Kidney (tissue), 14 donors: Measurements from ENCODE around the gene CEP120. TPM values are rescaled to one million over a fixed set of nuclear protein-coding genes. Genes with fewer than 3 reads are reported as not detected.

Experiments used
- DNase-seq, 5 donors: peaks; one replicate each; pipeline ENCODE4 v3.0.0-alpha.2; 2013 to 2020
- FAIRE-seq: peaks from 2 replicates; lab custom pipeline; 2012; peaks lifted over from hg19 to GRCh38; lab: Jason Lieb, UNC
- H3K27ac ChIP-seq, 2 donors: one replicate each; pipeline ENCODE4 v1.7.0; 2013; ENCODE audit warnings: low read depth in 2 of 2, low read length in 2 of 2, inconsistent platforms in 1 of 2
- H3K27me3 ChIP-seq: one replicate; pipeline ENCODE4 v1.7.1; 2013; ENCODE audit warnings: low read length, inconsistent platforms; ENCODE audit not compliant: control insufficient read depth, insufficient read depth
- H3K36me3 ChIP-seq, 3 donors: one replicate each; pipeline versions ENCODE4 v1.7.0 to v1.7.1; 2013; ENCODE audit warnings: low read length in 3 of 3, control low read depth in 1 of 3, inconsistent platforms in 1 of 3; ENCODE audit not compliant: insufficient read depth in 3 of 3, control insufficient read depth in 2 of 3
- H3K4me1 ChIP-seq, 3 donors: one replicate each; pipeline versions ENCODE4 v1.7.0 to v1.7.1; 2013; ENCODE audit warnings: low read length in 3 of 3, inconsistent platforms in 1 of 3, low read depth in 1 of 3; ENCODE audit not compliant: control insufficient read depth in 2 of 3, insufficient read depth in 2 of 3
- H3K4me3 ChIP-seq, 3 donors: one replicate each; pipeline versions ENCODE4 v1.7.0 to v1.8.1; 2013; ENCODE audit warnings: low read length in 3 of 3, control low read depth in 1 of 3, inconsistent platforms in 1 of 3
- H3K9ac ChIP-seq, 3 donors: one replicate each; pipeline versions ENCODE4 v1.7.0 to v1.7.1; 2013; ENCODE audit warnings: low read length in 3 of 3, control low read depth in 1 of 3, inconsistent platforms in 1 of 3
- H3K9me3 ChIP-seq, 3 donors: one replicate each; pipeline versions ENCODE4 v1.7.0 to v1.7.1; 2013; ENCODE audit warnings: low read length in 3 of 3, control low read depth in 1 of 3, inconsistent platforms in 1 of 3; ENCODE audit not compliant: control insufficient read depth in 2 of 3, insufficient read depth in 1 of 3
- CTCF ChIP-seq: IDR thresholded peaks from 3 replicates; pipeline ENCODE4 v1.5.1; 2012; ENCODE audit warnings: mild to moderate bottlenecking, moderate library complexity, borderline replicate concordance; ENCODE audit not compliant: insufficient read depth; ENCODE audit errors: extremely low read depth
- intact Hi-C: fragments of 100-400 bp; cut with DNase I; formaldehyde crosslinking; loops from one replicate; pipeline ENCODE4 v1.11.1; 2022
- polyA plus RNA-seq: library from polyadenylated mRNA; stranded (reverse); fragments of 350-450 nt; fragmentation: Illumina TruSeq; extraction: RNeasy Lipid Tissue Mini Kit (QIAGEN cat#74804); gene quantifications from one replicate; pipeline ENCODE4 v1.2.3, GENCODE V29; 2014; ENCODE audit warnings: low read depth, low replicate concordance; ENCODE audit not compliant: insufficient read depth
- total RNA-seq: library from RNA; stranded (reverse); fragmentation: NEBNext Ultra II Directional; extraction: Animal tissue kit (Norgen Biotek cat#: 25700); gene quantifications from one replicate; pipeline ENCODE4 v1.2.1, GENCODE V29; 2021
- donor health status: control.
- donor health status: control.
- donor health status: control.
- donor health status: control.
- donor health status: control.
- donor health status: DM: yes; HTN: yes; CAD: no.
- donor health status: Normal renal cell carcinoma (clear cell type).

CEP120 gene
- total and polyA plus RNA-seq, 2 donors from 2014 or later, result 4.6 to 22.1 TPM

- FAIRE-seq (no peak), DNase-seq (no peak)
- intact Hi-C loops, result no loop called here
- no peak overlapping the region for H3K9ac ChIP-seq
- no peak for TF ChIP-seq CTCF
- no peaks in the 10 kb centered on the region for H3K9me3 ChIP-seq
- no peaks in the 10 kb centered on the region for H3K27me3 ChIP-seq
- no peak overlapping the region for H3K27ac ChIP-seq
- H3K4me3 ChIP-seq, result no peak overlapping the region
- peaks cover 4 to 19% (median 5%) of the 10 kb centered on the region in 3 donors for H3K36me3 ChIP-seq
- H3K4me1 ChIP-seq, result no peaks in the 10 kb centered on the region
Measured at GRCh38 chr5:123391009-123391408, 32.2 kb downstream of the CEP120 start.

DNA sequence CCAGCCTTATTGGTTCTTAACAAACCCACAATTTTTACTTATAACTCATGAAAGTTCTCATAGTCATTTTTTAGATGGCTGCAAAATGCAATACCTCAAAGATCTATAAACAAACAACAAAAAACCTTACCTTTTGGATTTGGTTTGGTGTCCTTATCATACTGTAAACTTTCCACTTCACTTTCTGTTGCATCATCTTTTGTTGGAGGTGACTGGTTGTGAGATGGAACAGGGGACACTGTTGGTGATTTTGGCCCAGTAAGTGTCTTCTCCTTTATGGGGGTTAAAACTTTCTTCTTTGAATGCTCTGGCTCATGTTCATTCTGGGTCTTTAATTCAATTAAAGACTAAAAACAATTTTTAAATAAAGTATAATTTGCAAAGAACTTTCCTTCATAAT is 33.4 kb downstream of the CEP120 start:
- Histone ChIP-seq H3K9me3 (no peaks in the 10 kb centered on the region), H3K36me3 (peaks cover 4 to 19% (median 9%) of the 10 kb centered on the region in 3 donors), H3K4me1 (no peaks in the 10 kb centered on the region), H3K4me3 (no peak overlapping the region), H3K9ac (no peak overlapping the region), H3K27ac (no peak overlapping the region), H3K27me3 (no peaks in the 10 kb centered on the region)
- no peak for TF ChIP-seq CTCF
- no peak for FAIRE-seq
- intact Hi-C loops, result no loop called here
- no peak for DNase-seq

DNA sequence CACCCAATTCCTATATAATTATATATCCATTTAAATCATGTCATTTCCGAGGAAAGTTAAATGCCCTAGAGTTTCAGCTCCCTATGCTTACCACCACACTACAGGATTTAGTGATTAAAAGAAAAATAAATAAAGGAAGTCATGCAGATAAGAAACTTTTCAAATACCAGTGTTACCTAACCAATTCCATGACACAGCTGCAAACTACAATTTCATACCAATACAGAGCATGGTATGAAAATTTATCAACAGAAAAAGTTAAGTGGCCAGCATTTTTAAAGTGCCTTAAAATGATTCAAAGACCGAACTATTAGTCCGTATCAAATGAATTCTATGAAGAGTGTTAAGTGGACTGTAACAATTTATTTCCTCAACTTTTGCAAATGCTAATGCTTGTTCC is 35.9 kb downstream of the CEP120 start:
- H3K4me1 ChIP-seq, result no peaks in the 10 kb centered on the region
- peaks cover 4 to 12% (median 6%) of the 10 kb centered on the region in 3 donors for H3K36me3 ChIP-seq
- DNase-seq, result no peak
- no peak for FAIRE-seq
- H3K27ac ChIP-seq, result no peak overlapping the region
- no peak for TF ChIP-seq CTCF
- H3K9me3 ChIP-seq, result no peaks in the 10 kb centered on the region
- H3K27me3 ChIP-seq, result no peaks in the 10 kb centered on the region
- H3K9ac ChIP-seq, result no peak overlapping the region
- intact Hi-C loops, result no loop called here
- H3K4me3 ChIP-seq, result no peak overlapping the region

GRCh38 chr5:123382252-123382651 is 41.0 kb downstream of the CEP120 start:
- no peak for TF ChIP-seq CTCF
- H3K4me1 ChIP-seq, result no peaks in the 10 kb centered on the region
- intact Hi-C loops, result no loop called here
- no peak overlapping the region for H3K27ac ChIP-seq
- no peak for DNase-seq
- no peak overlapping the region for H3K9ac ChIP-seq
- no peaks in the 10 kb centered on the region for H3K27me3 ChIP-seq
- H3K36me3 ChIP-seq, result peaks cover 7 to 13% (median 13%) of the 10 kb centered on the region in 3 donors
- no peak overlapping the region for H3K4me3 ChIP-seq
- no peaks in the 10 kb centered on the region for H3K9me3 ChIP-seq
- no peak for FAIRE-seq
